ENCODE data around the gene AQP3. TPM values are rescaled to one million over a fixed set of nuclear protein-coding genes. Genes with fewer than 3 reads are reported as not detected.
"Not testable (repeated sequence)": the region's sequence is repeated elsewhere in the genome, so short reads cannot be mapped to it uniquely, and the experiment has no call there.

The AQP3 gene
- total RNA-seq, 1 donor from 2014 or later: 7.7 TPM

- intact Hi-C loops (cut with DNase I): loop anchor here (5.0 kb wide), 1 partner anchor 90 kb away; no protein-coding TSS in a partner anchor
- DNase-seq (ENCODE audit: low spot score): peak; percentile 89
Observed at GRCh38 chr9:33466565-33467495, 19.4 kb upstream of the AQP3 start.

DNA sequence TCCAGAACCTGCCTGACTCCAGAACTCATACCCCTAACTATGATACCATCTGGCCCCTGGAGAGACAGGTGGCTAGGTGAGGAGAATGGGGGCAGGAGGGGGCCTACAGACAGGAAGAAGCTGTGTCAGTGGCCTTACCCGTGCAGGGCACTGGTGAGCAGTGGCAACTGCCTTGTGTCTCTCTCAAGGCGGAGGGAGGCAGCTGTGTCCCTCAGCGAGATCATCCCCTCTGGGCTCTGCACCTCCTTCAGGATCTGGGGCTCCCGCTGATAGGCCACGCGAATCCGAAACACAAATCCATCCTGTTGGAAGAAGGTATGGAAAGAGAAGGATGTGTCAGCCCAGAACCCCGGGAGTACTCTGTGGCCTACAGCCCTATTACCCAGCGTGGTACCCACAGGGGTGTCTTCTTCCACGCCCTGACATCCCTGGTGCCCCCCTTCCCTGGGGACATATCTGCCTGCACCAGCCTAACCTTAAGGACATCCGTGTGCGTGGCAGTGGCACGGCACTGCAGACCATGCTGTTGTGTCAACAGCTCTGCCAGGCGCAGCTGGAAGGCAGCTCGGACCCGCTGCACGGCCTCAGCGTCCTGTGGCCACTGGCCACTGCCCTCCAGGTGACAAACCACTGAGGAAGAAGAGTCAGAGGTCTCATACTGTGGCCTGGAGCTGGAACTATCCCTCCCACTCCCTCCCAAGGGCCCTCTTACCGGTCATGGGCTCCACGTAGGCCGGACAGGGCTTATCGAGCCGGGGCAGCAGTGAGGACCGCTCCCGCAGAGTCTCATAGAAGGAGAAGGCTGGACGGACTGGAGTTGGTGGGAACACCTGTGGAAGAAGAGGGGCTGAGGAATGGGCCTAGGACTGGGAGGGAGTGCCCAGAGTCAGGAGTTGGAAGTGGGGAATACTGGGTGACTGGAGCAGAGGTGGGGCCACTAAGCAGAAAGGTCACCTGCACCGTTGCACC, 18.5 kb upstream of the AQP3 start:
- DNase-seq (ENCODE audit: low spot score): peak; percentile 60
- intact Hi-C loops (cut with DNase I): loop anchor here (5.0 kb wide), 1 partner anchor 89 kb away; no protein-coding TSS in a partner anchor

DNA sequence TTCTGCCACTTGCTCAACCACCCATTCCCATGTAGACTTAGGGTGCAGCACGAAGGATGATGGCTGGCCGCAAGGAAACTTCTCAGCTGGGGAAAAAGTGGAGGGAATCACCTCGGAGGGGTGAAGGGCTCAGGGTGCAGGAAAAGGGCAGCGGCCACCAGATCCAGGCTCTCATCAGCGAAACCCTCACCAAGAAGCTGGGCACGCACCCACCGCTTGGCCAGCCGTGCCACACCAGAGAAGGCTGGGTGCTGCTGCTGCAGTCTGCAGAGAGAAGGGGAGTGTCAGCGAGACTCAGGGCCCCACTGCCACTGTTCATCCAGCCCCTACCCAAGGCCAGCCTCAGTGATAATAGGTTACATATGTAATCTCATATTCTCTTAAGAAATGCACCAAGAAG, 17.7 kb upstream of the AQP3 start:
- intact Hi-C loops (cut with DNase I): loop anchor here (5.0 kb wide), 1 partner anchor 88 kb away; no protein-coding TSS in a partner anchor
- DNase-seq (ENCODE audit: low spot score): peak; percentile 24

GRCh38 chr9:33464045-33464636, 16.7 kb upstream of the AQP3 start:
- intact Hi-C loops (cut with DNase I): no loop called here
- DNase-seq (ENCODE audit: low spot score): no peak

- intact Hi-C loops (cut with DNase I): no loop called here
- no peak for DNase-seq (ENCODE audit: low spot score)
Observed at GRCh38 chr9:33463151-33463550, 15.8 kb upstream of the AQP3 start.

DNA sequence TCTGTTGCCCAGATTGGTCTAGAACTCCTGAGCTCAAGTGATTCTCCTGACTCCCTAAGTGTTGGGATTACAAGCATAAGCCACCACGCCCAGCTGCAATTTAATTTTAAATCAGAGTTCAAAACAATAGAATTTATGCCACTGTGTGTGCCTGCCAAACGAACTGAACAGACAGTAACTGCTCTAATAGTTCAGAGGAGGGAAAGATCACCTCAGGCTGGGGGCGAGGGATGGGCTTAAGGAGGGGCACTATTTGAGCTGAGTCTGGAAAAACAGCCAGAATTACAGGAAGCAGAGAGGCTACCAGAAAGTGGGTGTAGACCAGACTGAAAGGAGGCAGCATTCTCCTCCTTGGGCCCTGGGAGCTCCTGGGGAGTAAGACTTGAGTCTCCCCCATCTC, 14.1 kb upstream of the AQP3 start:
- DNase-seq (ENCODE audit: low spot score): no peak
- intact Hi-C loops (cut with DNase I): no loop called here

DNA sequence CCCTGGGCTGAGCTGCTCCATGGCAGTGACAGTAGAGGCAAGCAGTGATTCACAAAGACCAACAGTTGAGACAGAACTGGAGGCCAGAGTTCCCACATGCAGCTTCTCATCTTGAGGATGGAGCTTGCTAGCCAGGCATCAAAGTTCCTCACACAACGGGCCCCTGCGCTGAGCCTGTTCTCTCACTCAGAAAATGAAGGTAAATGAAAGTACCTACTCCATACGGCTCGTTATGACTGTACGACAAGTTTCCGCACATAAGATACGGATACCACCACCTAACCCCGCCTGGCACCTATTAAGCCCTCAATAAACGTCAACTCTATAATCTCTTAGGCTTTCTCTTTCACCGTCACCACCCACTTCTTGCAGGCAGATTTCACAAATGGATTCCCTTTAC, 13.5 kb upstream of the AQP3 start:
- intact Hi-C loops (cut with DNase I): no loop called here

DNA sequence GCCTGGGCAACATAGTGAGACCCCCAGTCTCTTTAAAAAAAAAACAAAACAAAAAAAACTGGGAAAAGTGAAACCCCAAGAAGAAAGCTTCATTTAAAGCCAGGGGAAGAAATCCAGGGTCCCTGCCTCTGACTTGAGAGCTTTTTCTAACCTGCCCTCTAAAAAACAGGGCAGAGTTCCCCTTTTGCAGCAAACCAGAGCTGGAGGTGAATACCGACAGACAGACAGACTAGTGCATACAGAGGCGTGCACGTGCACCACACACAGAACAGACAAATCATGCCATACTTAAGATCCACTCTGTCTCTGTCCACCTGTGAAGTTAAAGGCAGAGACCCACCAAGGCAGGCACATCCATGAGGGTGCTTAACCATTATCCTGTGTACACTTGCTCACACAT, 11.7 kb upstream of the AQP3 start:
- intact Hi-C loops (cut with DNase I): no loop called here
- DNase-seq (ENCODE audit: low spot score): no peak

More for the DNA sequence above, 13.5 kb upstream of the AQP3 start:
- DNase-seq (ENCODE audit: low spot score): no peak

DNA sequence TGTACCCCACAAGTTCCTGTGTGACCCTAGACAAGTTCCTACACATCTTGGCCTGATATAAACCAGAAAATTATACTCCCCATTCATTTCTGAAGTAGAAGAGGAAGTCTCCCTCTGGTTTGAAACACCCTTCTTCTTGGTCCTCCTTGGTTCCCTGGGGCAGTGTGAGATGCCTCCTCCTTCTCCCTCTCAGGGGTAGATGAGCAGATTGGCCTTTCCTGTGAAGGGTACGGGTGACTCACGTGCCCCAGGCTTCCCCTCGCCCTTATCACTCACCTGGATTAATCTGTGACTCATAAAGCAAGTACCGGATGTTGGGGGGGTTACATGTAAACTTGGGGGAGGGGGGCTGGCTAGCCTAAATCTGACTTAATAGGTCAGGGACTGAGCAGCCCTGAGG, 11.1 kb upstream of the AQP3 start:
- no peak for DNase-seq (ENCODE audit: low spot score)
- intact Hi-C loops (cut with DNase I): no loop called here

DNA sequence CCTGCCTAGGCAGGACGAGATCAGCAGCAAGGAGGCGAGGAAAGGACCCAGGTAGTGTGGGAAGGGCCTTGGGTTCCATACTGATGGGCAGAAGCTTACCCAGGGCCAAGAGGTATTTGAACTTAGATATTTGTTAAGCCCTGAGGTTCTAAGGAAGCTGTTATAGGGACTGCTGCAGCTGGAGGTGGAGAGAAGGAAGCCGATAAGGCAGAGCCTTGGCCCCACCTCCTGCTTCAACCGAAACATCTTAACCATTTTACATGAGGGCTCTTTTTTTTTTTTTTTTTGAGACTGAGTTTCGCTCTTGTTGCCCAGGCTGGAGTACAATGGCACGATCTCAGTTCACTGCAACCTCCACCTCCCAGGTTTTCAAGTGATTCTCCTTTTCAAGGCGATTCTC, 8.6 kb upstream of the AQP3 start:
- intact Hi-C loops (cut with DNase I): no loop called here

GRCh38 chr9:33455456-33455855, 8.1 kb upstream of the AQP3 start:
- intact Hi-C loops (cut with DNase I); DNase-seq (ENCODE audit: low spot score): not testable (repeated sequence)

More for the DNA sequence above, 8.6 kb upstream of the AQP3 start:
- DNase-seq (ENCODE audit: low spot score): no peak

DNA sequence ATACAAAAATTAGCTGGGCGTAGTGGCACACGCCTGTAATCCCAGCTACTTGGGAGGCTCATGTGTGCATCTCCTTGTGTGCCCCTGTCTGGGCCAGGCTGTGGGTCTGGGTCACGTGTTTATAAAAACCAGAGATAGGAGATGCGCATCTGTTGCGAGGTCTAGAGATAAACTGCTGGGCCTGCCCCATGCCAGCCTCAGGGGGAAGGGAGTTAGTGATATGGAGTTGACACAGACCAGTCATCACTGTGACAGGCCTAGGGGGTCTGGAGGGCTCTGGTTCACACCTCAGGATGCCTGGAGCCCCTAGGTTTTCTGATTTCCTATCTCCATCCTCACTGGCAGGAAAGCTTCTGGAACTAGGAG, 7.3 kb upstream of the AQP3 start:
- not testable (repeated sequence) for DNase-seq (ENCODE audit: low spot score)
- intact Hi-C loops (cut with DNase I): loop anchor here (5.0 kb wide), 1 partner anchor 82 kb away; no protein-coding TSS in a partner anchor

- DNase-seq (ENCODE audit: low spot score): no peak
- intact Hi-C loops (cut with DNase I): loop anchor here (5.0 kb wide), 1 partner anchor 82 kb away; no protein-coding TSS in a partner anchor
Observed at GRCh38 chr9:33453999-33454660, 6.7 kb upstream of the AQP3 start.

DNA sequence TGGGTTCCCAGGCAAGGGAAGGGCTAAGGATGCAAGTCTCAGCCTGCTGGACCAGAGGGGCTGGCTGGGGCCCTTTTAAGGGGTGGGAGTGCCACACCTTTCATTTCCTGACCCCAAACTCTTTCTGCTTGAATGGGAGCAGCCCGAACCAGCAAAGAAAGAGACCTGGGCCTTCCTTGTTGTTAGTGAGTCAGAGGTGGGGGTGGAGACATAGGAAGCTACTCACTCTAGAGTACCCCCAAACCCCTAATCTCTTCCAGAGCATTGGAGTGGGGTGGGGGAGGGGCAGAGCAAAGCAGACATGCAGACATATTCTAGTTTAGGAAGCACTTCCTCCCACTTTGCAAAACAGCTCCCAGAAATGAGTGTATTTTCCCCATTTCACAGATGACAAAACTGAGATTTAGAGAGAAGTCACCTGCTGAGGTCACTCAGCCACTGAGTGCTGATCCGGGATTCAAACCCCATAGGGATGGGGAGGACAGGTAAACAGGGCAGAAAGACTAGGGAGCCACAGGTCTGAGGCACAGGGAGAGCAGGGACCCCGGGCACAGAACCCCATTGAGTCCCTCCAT, 6.0 kb upstream of the AQP3 start:
- no peak for DNase-seq (ENCODE audit: low spot score)
- intact Hi-C loops (cut with DNase I): loop anchor here (5.0 kb wide), 1 partner anchor 81 kb away; no protein-coding TSS in a partner anchor

GRCh38 chr9:33452828-33453271, 5.5 kb upstream of the AQP3 start:
- intact Hi-C loops (cut with DNase I): loop anchor here (5.0 kb wide), 1 partner anchor 81 kb away; no protein-coding TSS in a partner anchor
- no peak for DNase-seq (ENCODE audit: low spot score)

DNA sequence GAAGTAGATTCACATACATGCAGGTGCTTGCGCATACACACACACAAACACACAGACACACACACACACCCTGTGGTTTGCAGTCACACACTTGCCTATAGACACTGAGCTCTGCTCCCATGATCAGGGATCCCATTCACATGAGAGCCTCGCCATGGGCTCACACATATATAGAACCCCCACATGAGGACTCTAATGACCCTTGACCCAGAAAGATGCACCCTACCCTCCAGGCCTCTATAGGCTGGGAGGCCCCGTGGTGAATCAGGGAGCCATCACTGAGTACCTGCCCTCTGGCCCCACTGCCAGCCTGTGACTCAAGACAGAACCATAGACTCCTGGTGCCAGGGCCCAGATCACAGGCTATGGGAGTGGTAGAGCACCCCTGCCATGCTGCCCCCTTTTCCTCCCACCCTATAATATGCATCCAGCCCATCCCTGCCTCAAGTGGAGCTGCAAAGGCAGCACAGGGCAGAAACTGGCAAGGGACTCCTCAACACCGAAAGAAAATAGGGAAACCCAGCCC, 3.3 kb upstream of the AQP3 start:
- intact Hi-C loops (cut with DNase I): loop anchor here (5.0 kb wide), 1 partner anchor 78 kb away; no protein-coding TSS in a partner anchor
- DNase-seq (ENCODE audit: low spot score): no peak

DNA sequence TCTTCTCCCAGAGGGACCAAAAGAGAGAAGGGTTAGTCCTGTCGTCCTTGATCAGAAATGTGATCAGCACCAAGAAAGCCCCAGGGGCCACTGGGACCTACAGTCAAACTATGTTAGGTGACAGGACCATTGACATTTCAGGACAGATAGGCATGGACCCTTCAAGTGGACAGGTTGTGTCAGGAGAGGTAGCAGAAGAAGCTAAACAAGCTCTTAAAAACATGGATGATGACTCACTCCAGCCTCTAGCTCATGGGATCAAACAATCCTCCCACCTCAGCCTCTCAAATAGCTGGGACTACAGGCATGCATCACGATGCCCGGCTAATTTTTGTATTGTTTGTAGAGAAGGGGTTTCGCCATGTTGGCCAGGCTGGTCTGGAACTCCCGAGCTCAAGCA, 2.3 kb upstream of the AQP3 start:
- no peak for DNase-seq (ENCODE audit: low spot score)
- intact Hi-C loops (cut with DNase I): loop anchor here (5.0 kb wide), 2 partner anchors 42 to 77 kb away; no protein-coding TSS in a partner anchor
